IPS-18c (cell line): ENCODE measurements around the gene PIK3C3.

Experiments used
- H3K4me3 ChIP-seq: 2 replicates; pipeline ENCODE4 v1.7.0; 2013; ENCODE audit warnings: low read depth, mild to moderate bottlenecking, low read length, moderate library complexity; ENCODE audit not compliant: insufficient read depth
- H3K9me3 ChIP-seq: one replicate; pipeline ENCODE4 v1.6.1; 2013; ENCODE audit warnings: mild to moderate bottlenecking, low read length, moderate library complexity; ENCODE audit not compliant: control insufficient read depth, insufficient read depth

The PIK3C3 gene

GRCh38 chr18:41954827-41955613 lies at the start of gene PIK3C3:
Gene PIK3C3, plus strand, starts transcription at chr18:41955234. Its CDS starts 58 bp downstream, at chr18:41955292.
- Histone ChIP-seq H3K4me3 (peak within 1 kb of the TSS; percentile 93), H3K9me3 (no peaks in the 10 kb centered on the region)

GRCh38 chr18:41905786-41906527 lies 49.1 kb upstream of the PIK3C3 start:
- Histone ChIP-seq H3K4me3 (no peak overlapping the region), H3K9me3 (no peaks in the 10 kb centered on the region)

- Histone ChIP-seq H3K9me3 (no peaks in the 10 kb centered on the region), H3K4me3 (no peak overlapping the region)
These were observed 48.4 kb upstream of the PIK3C3 start for GRCh38 chr18:41906528-41907146.

GRCh38 chr18:41917181-41917580 lies 37.9 kb upstream of the PIK3C3 start:
- no peaks in the 10 kb centered on the region for H3K9me3 ChIP-seq
- no peak overlapping the region for H3K4me3 ChIP-seq

GRCh38 chr18:41921770-41922169 lies 33.3 kb upstream of the PIK3C3 start:
- Histone ChIP-seq H3K9me3 (no peaks in the 10 kb centered on the region), H3K4me3 (no peak overlapping the region)

GRCh38 chr18:41922176-41922575 lies 32.9 kb upstream of the PIK3C3 start:
- no peak overlapping the region for H3K4me3 ChIP-seq

GRCh38 chr18:41922841-41923240 lies 32.2 kb upstream of the PIK3C3 start:
- no peak overlapping the region for H3K4me3 ChIP-seq
- no peaks in the 10 kb centered on the region for H3K9me3 ChIP-seq

More at GRCh38 chr18:41922176-41922575, 32.9 kb upstream of the PIK3C3 start:
- H3K9me3 ChIP-seq = no peaks in the 10 kb centered on the region

- H3K9me3 ChIP-seq = no peaks in the 10 kb centered on the region
- H3K4me3 ChIP-seq = no peak overlapping the region
These were observed 31.6 kb upstream of the PIK3C3 start for GRCh38 chr18:41923446-41923845.

- no peaks in the 10 kb centered on the region for H3K9me3 ChIP-seq
- no peak overlapping the region for H3K4me3 ChIP-seq
These were observed 26.5 kb upstream of the PIK3C3 start for GRCh38 chr18:41928581-41928980.

- no peak overlapping the region for H3K4me3 ChIP-seq
These were observed 22.1 kb upstream of the PIK3C3 start for GRCh38 chr18:41932899-41933298.

GRCh38 chr18:41933778-41934177 lies 21.3 kb upstream of the PIK3C3 start:
- H3K9me3 ChIP-seq = no peaks in the 10 kb centered on the region
- no peak overlapping the region for H3K4me3 ChIP-seq

More at GRCh38 chr18:41932899-41933298, 22.1 kb upstream of the PIK3C3 start:
- no peaks in the 10 kb centered on the region for H3K9me3 ChIP-seq

- H3K4me3 ChIP-seq = no peak overlapping the region
- no peaks in the 10 kb centered on the region for H3K9me3 ChIP-seq
These were observed 18.4 kb upstream of the PIK3C3 start for GRCh38 chr18:41936471-41937134.

GRCh38 chr18:41938445-41938844 lies 16.6 kb upstream of the PIK3C3 start:
- Histone ChIP-seq H3K4me3 (no peak overlapping the region), H3K9me3 (no peaks in the 10 kb centered on the region)

GRCh38 chr18:41939326-41939725 lies 15.7 kb upstream of the PIK3C3 start:
- H3K4me3 ChIP-seq = no peak overlapping the region
- no peaks in the 10 kb centered on the region for H3K9me3 ChIP-seq

GRCh38 chr18:41940506-41941215 lies 14.4 kb upstream of the PIK3C3 start:
- Histone ChIP-seq H3K9me3 (no peaks in the 10 kb centered on the region), H3K4me3 (no peak overlapping the region)

- Histone ChIP-seq H3K4me3 (no peak overlapping the region), H3K9me3 (no peaks in the 10 kb centered on the region)
These were observed 12.8 kb upstream of the PIK3C3 start for GRCh38 chr18:41942254-41942653.
